Epithelial cell of prostate (primary cell): ENCODE results near the gene GPR161.

Experiments
- DNase-seq: peaks from one replicate; pipeline ENCODE4 v3.0.0-alpha.2; 2011; ENCODE audit warnings: low read depth, low spot score
- H3K27ac ChIP-seq: fragments of 450-650 bp; 2 replicates; pipeline ENCODE4 v1.5.1; 2017; ENCODE audit warnings: mild to moderate bottlenecking

The GPR161 gene

DNA sequence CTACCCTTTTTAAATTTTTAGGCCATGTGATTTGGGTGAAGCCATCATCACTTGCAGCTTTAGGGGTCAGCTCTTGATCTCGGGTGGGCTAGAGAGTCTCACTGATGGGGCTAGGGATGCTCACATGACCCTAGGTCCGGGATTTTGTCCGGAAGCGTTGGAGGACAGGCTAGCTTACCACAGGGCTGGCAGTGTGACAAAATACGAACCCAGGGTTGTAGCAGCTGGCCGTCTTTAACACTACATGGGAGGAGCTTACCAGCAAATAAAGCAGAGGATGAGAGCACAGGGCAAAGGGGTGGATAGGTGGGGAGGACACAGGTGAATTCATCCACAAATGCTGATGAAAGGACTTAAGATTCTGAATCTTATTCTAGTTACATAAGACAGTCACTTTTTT, 21.9 kb downstream of the GPR161 start:
- no peak for DNase-seq
- no peak overlapping the region for H3K27ac ChIP-seq

GRCh38 chr1:168112673-168113305, 23.9 kb downstream of the GPR161 start:
- H3K27ac ChIP-seq: peak overlapping the region; percentile 78

DNA sequence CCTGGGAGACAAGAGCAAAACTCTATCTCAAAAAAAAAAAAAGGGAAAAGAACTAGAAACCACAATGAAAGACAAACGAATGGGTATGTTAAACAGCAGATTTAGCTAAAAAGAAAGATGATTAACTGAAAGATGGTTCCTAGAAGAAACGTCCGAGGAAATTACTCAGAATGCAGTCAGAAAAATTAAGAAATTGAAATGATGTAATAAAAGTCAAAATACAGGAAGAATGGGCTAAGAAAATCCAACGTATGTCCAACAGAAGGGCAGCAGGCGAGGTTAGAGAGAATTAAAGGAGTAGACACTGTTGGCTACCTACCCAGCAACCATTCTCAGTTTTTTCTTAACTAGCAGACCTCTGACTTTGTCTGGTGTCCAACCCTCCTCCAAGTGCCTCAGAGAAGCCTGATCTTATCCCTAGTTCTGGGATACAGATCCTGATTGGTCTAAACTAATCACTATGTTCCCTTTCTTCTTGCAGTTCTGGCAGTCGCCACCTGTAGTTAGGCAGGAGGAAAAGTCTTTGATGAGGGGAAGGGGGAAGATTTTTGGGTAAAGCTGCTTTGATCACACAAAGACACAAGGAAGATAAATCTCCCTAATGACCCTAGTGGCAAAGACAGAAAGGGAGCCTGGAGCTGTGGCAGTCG, 25.7 kb downstream of the GPR161 start:
- DNase-seq: no peak
- H3K27ac ChIP-seq: peak overlapping the region; percentile 78

More at GRCh38 chr1:168112673-168113305, 23.9 kb downstream of the GPR161 start:
- DNase-seq: peak; percentile 84

DNA sequence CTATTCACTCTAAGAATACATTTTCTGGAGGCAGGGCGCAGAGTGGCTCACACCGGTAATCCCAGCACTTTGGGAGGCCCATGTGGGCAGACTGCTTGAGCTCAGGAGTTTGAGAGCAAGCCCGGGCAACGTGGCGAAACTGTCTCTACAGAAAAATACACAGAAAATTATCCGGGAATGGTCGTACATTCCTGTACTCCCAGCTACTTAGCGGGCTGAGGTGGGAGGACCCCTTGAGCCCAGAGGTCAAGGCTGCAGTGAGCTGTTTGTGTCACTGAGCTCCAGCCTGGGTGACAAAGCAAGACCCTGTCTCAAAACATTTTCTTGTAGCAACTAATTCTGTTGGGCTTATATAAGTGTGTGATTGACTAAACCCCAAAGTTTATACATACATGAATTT, 30.5 kb downstream of the GPR161 start:
- H3K27ac ChIP-seq: no peak overlapping the region
- DNase-seq: no peak

DNA sequence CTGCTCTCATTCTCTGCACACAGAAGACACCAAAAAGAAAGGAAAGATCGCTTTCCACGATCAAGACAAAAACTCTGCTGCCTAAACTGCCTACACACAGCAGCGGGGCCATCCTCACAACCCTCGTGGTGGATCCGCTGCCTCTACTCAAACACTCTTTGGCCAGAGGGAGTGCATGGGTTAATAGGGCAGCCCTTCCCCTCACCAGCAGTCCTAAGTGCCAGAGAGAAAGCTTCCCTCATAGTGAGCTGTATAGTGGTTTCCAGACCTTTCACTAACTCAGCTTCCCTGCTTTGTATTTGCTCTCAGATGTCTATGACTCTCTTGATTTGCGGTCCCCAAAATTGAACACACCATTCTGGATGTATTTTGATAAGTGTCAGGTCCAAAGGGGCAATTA, 30.9 kb downstream of the GPR161 start:
- DNase-seq: no peak
- no peak overlapping the region for H3K27ac ChIP-seq

DNA sequence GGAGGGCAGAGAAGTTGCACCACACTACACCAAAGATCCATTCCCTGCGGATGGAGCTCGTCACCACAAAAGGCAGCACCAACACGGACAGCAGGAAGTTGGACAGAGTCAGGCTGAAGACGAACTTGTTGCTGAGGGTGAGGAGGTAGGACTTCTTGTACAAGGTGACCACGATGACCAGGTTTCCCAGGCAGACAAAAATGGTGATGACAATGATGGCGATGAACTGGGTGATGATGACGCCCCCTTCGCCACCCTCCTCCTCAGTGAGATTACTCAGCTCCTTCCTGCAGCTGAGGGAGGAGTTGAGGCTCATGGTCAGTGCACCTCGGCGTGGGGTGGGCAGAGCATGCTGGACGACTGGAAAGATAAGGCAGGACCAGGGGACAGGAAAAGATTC, 32.2 kb downstream of the GPR161 start:
- no peak for DNase-seq
- H3K27ac ChIP-seq: no peak overlapping the region

DNA sequence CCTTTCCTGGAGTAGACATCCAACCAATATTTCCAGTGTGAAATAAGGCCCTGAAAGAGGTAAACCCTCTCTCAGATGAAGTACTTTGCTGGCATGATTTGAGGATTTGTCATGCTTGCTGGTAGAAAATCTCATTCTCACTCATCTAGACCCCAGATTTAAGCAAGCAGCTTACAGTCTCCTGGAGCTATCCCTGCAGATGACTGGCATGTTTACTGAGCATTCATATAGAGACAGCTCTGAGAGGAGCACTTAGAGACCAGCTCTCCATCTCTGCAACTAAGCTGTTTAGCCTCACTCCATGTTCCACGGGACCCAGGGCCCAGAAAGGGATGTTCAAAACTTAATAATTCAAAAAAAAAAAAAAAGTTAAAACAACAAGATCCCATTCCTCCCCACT, 34.2 kb downstream of the GPR161 start:
- no peak for DNase-seq
- H3K27ac ChIP-seq: no peak overlapping the region

DNA sequence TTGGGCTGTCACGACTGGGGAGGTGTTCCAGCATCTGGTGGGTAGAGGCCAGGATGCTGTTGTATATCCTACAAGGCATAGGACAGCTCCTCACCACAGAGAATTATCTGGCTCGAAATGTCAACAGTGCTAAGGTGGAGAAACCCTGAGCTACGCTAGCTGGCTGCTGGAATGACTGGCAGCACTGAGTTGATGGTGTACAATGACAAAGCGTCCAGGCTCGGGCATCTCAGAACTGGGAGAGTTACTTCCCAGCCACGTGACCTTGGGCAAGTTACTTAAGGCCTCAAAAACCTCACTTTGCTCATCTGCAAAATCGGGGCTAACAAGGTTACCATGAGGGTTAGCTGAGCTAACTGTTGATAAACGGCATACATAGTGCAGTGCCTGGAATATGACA, 35.4 kb downstream of the GPR161 start:
- DNase-seq: no peak

GRCh38 chr1:168100315-168101002, 36.3 kb downstream of the GPR161 start:
- H3K27ac ChIP-seq: no peak overlapping the region
- DNase-seq: no peak

More for the DNA sequence above, 35.4 kb downstream of the GPR161 start:
- no peak overlapping the region for H3K27ac ChIP-seq

- H3K27ac ChIP-seq: no peak overlapping the region
- no peak for DNase-seq
These were observed 37.4 kb downstream of the GPR161 start for GRCh38 chr1:168099337-168099801.

DNA sequence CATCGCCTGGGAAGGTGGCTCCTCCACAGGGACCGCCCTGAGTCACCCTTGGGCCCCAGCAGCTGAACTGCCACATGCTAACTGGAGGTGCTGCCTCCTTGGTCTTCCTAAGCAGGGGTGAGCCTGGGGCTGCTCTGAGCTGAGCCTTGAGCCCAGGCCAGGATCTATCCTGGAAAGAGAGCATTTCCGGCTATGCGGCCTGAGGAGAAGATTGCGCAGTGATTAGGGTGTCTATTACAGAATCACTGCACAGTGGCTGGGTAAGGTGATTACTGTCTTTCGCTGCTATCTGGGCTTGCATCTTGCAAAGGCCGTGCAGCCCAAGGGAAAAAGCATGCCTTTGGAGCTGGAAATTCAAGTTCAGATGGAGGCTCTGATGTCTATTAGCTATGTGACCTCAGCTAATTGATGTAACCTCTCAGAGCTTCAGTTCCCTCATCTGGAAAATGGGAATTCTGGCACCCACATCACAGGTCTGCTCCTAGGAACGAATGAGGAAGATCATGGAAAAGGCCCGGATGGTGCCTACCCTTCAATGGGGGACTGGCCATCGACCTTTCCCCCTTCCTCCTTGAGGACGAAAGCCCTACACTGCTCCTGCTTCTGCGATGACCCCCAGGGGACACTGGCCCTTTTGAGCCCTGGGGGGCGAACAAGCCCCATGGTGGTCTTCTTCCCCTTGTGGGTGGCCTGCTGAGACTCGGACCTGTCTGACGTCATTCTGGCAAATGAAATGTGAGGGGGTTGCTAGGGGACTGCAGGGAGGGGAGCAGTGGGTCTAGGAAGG, 38.0 kb downstream of the GPR161 start:
- no peak overlapping the region for H3K27ac ChIP-seq

GRCh38 chr1:168097921-168098528, 38.7 kb downstream of the GPR161 start:
- DNase-seq: no peak
- H3K27ac ChIP-seq: no peak overlapping the region

More for the DNA sequence above, 38.0 kb downstream of the GPR161 start:
- no peak for DNase-seq

DNA sequence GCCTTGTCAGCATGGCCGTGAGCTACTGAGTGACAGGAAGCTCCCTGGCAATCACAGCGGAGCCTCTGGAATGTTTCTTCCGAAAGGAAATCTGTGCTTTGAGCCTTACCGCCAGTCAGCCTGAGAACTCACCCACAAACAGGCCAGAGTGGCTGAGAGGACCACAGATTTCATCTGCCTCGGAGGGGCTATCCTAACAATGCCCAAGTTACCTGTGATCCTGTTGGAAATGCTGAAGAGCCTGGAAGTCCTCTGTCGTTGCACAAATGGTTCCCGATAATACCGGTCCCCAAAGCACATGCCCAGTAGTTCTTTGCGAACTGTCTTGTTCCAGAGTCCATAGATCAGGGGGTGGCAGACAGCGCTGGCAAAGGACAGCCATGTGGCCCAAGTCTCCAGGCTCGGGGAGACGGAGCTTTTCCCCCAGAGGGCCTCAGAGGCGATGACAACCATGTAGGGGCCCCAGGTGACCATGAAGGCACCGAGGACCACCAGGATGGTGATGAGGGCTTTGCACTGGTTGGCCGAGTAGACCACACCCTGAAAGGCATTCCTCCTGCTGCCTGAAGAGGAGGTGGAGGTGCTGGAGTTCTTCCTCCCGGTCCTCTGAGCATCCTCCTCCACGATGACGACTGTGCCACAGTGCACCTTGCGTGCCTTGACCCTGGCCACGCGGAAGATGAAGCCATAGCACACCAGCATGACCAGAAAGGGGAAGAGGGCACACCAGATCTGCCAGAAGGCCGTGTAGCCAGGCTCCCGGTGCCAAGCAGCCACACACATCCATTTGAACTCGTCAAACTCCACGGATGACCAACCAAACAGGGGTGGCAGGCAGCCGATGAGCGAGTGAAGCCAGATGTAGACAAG, 40.2 kb downstream of the GPR161 start:
- DNase-seq: no peak
- H3K27ac ChIP-seq: no peak overlapping the region

DNA sequence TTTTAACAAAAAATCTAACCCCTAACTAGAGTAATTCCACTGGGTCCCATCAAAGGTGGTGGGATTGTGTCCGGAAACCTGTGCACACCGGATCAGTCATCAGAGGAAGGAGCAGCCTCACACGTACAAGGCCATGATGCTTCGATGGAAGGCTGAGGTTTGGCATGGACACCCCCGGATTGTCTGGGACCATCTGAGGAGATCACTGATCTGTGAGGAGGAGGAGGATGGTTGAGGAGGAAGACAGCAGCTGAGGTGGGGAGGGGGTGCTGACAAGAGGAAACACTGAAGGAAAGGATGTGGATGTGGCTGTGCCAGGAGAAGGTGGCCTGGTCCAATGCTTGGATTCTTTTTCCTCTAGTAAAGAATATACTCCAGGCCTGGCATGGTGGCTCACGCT, 41.3 kb downstream of the GPR161 start:
- no peak overlapping the region for H3K27ac ChIP-seq
- DNase-seq: no peak

GRCh38 chr1:168093616-168094015, 43.1 kb downstream of the GPR161 start:
- no peak overlapping the region for H3K27ac ChIP-seq
- DNase-seq: no peak

DNA sequence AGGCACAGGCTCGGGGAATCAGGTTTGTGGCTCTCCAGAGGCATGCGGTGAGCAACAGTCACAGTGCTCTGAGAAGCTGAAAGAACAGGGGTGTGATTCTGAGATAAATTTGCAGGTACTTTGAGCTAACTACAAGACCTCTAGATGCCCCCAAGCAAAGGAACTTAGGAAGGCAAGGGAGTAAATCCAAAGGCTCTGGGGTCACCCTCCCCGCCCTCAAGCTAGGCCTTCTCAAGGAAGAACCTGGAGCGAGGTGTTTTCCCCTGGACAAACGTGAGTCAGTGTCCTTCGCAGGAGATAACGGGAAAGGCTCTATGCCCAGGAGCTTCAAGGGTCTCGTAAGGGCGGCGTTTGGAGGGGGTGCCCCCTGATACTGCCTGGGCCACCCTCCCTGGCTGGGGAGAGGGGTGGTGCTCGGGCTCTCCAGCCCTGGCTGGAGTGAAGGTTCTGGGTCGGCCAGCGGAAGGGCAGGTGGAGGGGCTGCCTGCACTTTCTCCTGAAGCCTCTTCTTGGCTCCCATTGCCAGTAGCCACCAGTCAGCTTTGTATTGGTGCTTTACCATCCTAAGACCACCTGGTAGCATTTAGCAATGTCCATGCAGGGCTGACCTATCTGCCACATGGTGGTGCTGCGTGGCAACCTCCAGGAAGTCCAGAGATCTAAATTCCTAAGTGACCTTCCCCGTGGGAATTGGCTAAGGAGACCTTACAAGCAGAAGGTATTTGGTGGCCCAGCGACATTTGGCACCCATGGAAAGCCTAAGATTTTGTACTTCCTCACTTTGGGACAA, 44.0 kb downstream of the GPR161 start:
- no peak for DNase-seq
- no peak overlapping the region for H3K27ac ChIP-seq

DNA sequence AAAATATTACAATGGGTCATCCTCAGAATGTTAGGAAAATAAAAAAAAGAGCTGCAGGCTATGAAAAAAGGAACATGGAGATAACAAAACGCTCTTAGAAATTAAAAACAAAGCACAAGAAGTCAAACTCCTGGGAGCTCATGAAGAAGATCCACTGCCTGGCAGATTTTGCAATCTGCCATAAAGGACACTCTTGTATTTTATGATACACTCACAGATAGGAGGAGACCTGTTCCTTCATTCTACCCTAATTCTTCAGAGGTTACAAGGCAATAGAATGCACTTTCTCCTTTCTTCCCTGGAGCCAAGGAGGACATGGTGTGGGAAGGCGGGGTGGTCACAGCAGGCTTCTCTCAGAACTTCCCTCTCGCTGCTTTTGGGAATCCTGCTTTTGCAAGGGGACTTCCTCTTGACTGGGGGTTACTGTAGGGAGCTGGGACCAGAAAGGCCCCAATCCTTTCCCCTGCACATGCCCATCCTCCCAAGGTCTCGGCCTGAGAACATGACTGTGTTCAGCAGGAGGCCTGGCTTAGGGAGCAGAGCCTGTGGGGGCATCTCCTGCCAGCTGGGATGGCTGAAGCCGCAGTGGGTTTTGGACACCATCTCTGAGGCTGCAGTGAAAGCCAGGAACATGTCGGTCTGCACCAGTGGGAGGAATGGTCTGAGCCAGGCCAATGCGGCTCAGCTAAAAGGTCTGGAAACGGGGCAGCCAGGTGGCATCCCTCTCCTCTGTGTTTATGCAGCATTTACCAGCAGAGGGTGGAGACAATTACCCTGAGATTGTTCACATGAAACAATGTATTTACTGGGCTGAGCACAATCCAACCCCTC, 44.8 kb downstream of the GPR161 start:
- H3K27ac ChIP-seq: no peak overlapping the region

GRCh38 chr1:168091063-168091462, 45.7 kb downstream of the GPR161 start:
- DNase-seq: no peak
- no peak overlapping the region for H3K27ac ChIP-seq

More for the DNA sequence above, 44.8 kb downstream of the GPR161 start:
- no peak for DNase-seq
